A549 (cell line): Measurements from ENCODE around the gene RPS6KA6.

ENCODE experiments used
- CTCF ChIP-seq: fragments of >200 bp; sonication (Bioruptor Twin); formaldehyde crosslinking; IDR thresholded peaks from 3 replicates; pipeline ENCODE4 v1.5.1; 2016
- JUNB ChIP-seq: fragments of >200 bp; sonication (Bioruptor Twin); formaldehyde crosslinking; IDR thresholded peaks from 2 replicates; pipeline ENCODE4 v1.6.1; 2016
- ZFP36 ChIP-seq: fragments of 450-650 bp; IDR thresholded peaks from 2 replicates; pipeline ENCODE4 v1.6.1; 2014; ENCODE audit warnings: borderline replicate concordance; ENCODE audit not compliant: partially characterized antibody

GRCh38 chrX:84219551-84219950 lies 31.6 kb upstream of the RPS6KA6 start:
- TF ChIP-seq JUNB (no peak), CTCF (no peak), ZFP36 (no peak)
